GM23248 (cell line): Measurements from ENCODE around the gene COX7A2L.

Experiments
- EZH2 ChIP-seq: fragments of 200-600 bp; sonication (generic); IDR thresholded peaks from 2 replicates; pipeline ENCODE4 v1.6.1; 2018; ENCODE audit warnings: antibody characterized with exemption, mild to moderate bottlenecking; ENCODE audit not compliant: insufficient read depth, poor library complexity, severe bottlenecking
- EZH2phosphoT487 ChIP-seq: fragments of 200-600 bp; sonication (generic); IDR thresholded peaks from 2 replicates; pipeline ENCODE4 v1.6.1; 2018; ENCODE audit warnings: antibody characterized with exemption, moderate library complexity, mild to moderate bottlenecking, low read depth; ENCODE audit not compliant: insufficient read depth

DNA sequence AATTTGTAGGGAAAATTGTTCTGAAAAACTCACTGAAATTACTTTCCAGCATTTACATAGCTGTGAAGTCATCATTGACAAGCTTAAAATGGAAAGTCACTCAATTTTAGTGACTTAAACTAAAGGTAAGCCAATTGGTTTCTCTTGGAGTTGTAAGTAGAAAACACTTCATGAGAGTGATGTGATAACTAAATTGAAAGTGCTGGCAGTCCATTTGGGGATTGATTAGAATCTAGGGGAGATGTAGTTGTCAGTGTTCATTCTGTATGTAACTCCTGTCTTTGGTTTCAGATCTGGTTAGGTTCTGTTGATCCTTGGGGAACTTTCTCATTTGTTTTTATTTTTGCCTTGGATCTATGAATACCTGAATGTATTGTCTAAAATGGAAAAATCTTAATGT lies 53.8 kb downstream of the COX7A2L start:
- TF ChIP-seq EZH2, result no peak
- TF ChIP-seq EZH2phosphoT487, result no peak
